Endothelial cell (in vitro differentiated cells): ENCODE data around the gene CMTM7. TPM values are rescaled to one million over a fixed set of nuclear protein-coding genes. Genes with fewer than 3 reads are reported as not detected.

Experiments used
- DNase-seq: peaks from one replicate; pipeline ENCODE4 v3.0.0; 2021; ENCODE audit warnings: low spot score
- H3K27ac Mint-ChIP-seq: one replicate; pipeline ENCODE4 v1.8.0; 2021; ENCODE audit warnings: mixed read lengths, inconsistent platforms; ENCODE audit not compliant: unreplicated experiment
- H3K27me3 Mint-ChIP-seq: one replicate; pipeline ENCODE4 v1.8.0; 2021; ENCODE audit warnings: mild to moderate bottlenecking, moderate library complexity, mixed read lengths, inconsistent platforms; ENCODE audit not compliant: unreplicated experiment
- H3K36me3 Mint-ChIP-seq: one replicate; pipeline ENCODE4 v1.8.0; 2021; ENCODE audit warnings: mild to moderate bottlenecking, low read depth, mixed read lengths, inconsistent platforms; ENCODE audit not compliant: unreplicated experiment
- H3K4me1 Mint-ChIP-seq: one replicate; pipeline ENCODE4 v1.8.0; 2021; ENCODE audit warnings: mild to moderate bottlenecking, mixed read lengths, inconsistent platforms; ENCODE audit not compliant: unreplicated experiment
- H3K4me3 Mint-ChIP-seq: one replicate; pipeline ENCODE4 v1.8.0; 2021; ENCODE audit warnings: mild to moderate bottlenecking, mixed read lengths, inconsistent platforms; ENCODE audit not compliant: unreplicated experiment
- H3K9me3 Mint-ChIP-seq: one replicate; pipeline ENCODE4 v1.8.0; 2021; ENCODE audit warnings: mixed read lengths, inconsistent platforms; ENCODE audit not compliant: unreplicated experiment
- total RNA-seq: library from RNA; stranded (reverse); fragmentation: NEBNext Ultra II Directional; extraction: Animal tissue kit (Norgen Biotek cat#: 25700); gene quantifications from one replicate; pipeline ENCODE4 v1.2.1, GENCODE V29; 2021; ENCODE audit not compliant: unreplicated experiment
- TF ChIP-seq, protein P1 (sequence below): fragments of 200-600 bp; sonication (generic); IDR thresholded peaks from one replicate; pipeline ENCODE4 v1.5.0; 2021; ENCODE audit warnings: antibody characterized with exemption; ENCODE audit not compliant: unreplicated experiment

Gene CMTM7
- total RNA-seq, 1 donor from 2014 or later = 54.4 TPM

- H3K4me1 Mint-ChIP-seq = peaks cover 47% of the 10 kb centered on the region
- TF ChIP-seq, protein P1, sequence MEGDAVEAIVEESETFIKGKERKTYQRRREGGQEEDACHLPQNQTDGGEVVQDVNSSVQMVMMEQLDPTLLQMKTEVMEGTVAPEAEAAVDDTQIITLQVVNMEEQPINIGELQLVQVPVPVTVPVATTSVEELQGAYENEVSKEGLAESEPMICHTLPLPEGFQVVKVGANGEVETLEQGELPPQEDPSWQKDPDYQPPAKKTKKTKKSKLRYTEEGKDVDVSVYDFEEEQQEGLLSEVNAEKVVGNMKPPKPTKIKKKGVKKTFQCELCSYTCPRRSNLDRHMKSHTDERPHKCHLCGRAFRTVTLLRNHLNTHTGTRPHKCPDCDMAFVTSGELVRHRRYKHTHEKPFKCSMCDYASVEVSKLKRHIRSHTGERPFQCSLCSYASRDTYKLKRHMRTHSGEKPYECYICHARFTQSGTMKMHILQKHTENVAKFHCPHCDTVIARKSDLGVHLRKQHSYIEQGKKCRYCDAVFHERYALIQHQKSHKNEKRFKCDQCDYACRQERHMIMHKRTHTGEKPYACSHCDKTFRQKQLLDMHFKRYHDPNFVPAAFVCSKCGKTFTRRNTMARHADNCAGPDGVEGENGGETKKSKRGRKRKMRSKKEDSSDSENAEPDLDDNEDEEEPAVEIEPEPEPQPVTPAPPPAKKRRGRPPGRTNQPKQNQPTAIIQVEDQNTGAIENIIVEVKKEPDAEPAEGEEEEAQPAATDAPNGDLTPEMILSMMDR = no peak
- no peak overlapping the region for H3K4me3 Mint-ChIP-seq
- H3K27me3 Mint-ChIP-seq = peaks cover 8% of the 10 kb centered on the region
- no peak overlapping the region for H3K27ac Mint-ChIP-seq
- H3K36me3 Mint-ChIP-seq = peaks cover 6% of the 10 kb centered on the region
- no peak for DNase-seq
- H3K9me3 Mint-ChIP-seq = no peaks in the 10 kb centered on the region
Observed at GRCh38 chr3:32405711-32406323, 14.2 kb downstream of the CMTM7 start.

DNA sequence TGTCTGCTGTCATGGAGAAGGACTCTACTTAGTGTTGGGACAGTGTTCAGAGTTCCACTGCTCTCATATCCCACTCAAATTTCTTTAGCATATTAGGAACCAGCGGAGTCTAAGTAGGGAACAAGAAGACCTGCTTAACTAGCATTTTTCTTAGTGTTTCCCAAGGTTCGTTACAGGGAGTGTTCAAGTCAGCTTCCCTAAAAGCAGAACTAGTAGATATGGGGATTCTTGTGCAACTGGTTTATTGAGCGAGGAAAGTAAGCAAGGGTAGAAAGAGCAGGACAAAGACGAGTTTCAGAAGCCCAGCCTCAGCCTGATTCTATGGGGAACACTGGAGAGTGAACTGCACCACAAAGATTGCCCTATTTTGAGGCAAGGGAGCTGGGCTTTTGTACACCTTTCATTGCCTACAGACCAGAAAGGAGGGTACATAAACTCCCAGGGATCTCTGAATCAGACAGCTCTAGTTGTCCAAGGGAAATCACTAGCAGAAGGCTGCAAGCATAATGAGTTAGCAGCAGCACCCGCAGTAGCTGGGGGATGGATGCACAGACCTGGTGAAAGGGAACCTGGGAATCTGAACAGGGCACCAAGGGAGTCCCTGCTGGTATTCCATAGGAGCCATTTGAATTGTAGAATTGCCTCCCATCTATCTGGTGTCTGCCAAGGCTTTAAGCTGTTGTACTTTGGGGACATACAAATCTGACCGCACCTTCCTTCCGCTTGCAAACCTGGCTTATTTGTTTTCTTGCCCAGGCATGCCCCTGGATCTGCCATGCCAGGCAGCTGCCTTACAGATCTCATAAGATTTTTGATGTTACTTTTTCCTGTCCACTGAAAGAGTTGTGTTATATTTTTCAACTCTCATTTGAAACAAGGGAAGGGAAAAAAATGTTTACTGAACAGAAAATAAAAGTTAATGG is 15.1 kb downstream of the CMTM7 start:
- Mint-ChIP-seq H3K27ac (peak overlapping the region; percentile 69), H3K9me3 (no peaks in the 10 kb centered on the region), H3K4me1 (peaks cover 47% of the 10 kb centered on the region)

GRCh38 chr3:32410367-32411246 is 19.0 kb downstream of the CMTM7 start:
- peaks cover 5% of the 10 kb centered on the region for H3K27me3 Mint-ChIP-seq
- TF ChIP-seq, protein P1 = no peak
- H3K9me3 Mint-ChIP-seq = no peaks in the 10 kb centered on the region
- H3K27ac Mint-ChIP-seq = no peak overlapping the region
- DNase-seq = no peak
- H3K4me3 Mint-ChIP-seq = no peak overlapping the region
- H3K4me1 Mint-ChIP-seq = peaks cover 33% of the 10 kb centered on the region
- peaks cover 7% of the 10 kb centered on the region for H3K36me3 Mint-ChIP-seq

More for the DNA sequence above, 15.1 kb downstream of the CMTM7 start:
- Mint-ChIP-seq H3K4me3 (no peak overlapping the region), H3K36me3 (peaks cover 7% of the 10 kb centered on the region), H3K27me3 (peaks cover 8% of the 10 kb centered on the region)
- TF ChIP-seq, protein P1 = no peak
- no peak for DNase-seq

DNA sequence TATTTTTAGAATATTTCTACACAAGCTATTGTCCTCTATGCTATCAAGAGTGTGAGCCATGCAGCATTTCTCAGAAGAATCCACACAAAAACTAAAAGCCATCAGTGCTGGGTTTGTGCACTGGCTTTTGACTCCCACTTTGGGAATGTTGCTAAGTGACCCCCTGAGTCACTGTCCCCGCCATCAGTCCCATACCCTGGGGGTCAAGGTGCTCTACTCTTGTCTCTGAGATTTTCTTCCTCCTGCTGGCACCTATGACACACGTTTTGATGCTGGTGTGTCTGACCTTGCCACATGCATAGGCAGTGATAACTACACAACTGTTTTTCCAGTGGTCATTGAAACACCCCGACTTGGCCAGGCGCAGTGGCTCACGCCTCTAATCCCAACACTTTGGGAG is 19.8 kb downstream of the CMTM7 start:
- Mint-ChIP-seq H3K4me1 (peaks cover 33% of the 10 kb centered on the region), H3K27me3 (peaks cover 5% of the 10 kb centered on the region), H3K27ac (no peak overlapping the region), H3K4me3 (no peak overlapping the region), H3K9me3 (no peaks in the 10 kb centered on the region), H3K36me3 (peaks cover 8% of the 10 kb centered on the region)
- no peak for DNase-seq
- TF ChIP-seq, protein P1 = no peak
